ENCODE measurements around the gene NPIPB12.
"Not testable (repeated sequence)": the region's sequence is repeated elsewhere in the genome, so short reads cannot be mapped to it uniquely, and the experiment has no call there.

- not testable (repeated sequence) for TF ChIP-seq CHD2 (IDR thresholded peaks at IDR 0.05; ENCODE audit: low read depth, low read length); CHCHD3 (CRISPR knock-in tag; IDR thresholded peaks at IDR 0.05); C11orf30 (IDR thresholded peaks at IDR 0.05; ENCODE audit: low read depth); POLR2A (conservative IDR thresholded peaks at IDR 0.05); NR2F6 (CRISPR knock-in tag; IDR thresholded peaks at IDR 0.05); CTCF (IDR thresholded peaks at IDR 0.05 in 2 of 3, conservative IDR thresholded peaks at IDR 0.05 in 1 of 3; ENCODE audit: insufficient read depth in 2 of 3, low read depth in 1 of 3, low read length in 3 of 3); MTA3 (IDR thresholded peaks at IDR 0.05; ENCODE audit: borderline replicate concordance); ZBTB8A (IDR thresholded peaks at IDR 0.05; ENCODE audit: partially characterized antibody); ESRRA (IDR thresholded peaks at IDR 0.05; ENCODE audit: borderline replicate concordance, low read depth); SRSF9 (IDR thresholded peaks at IDR 0.05; ENCODE audit: borderline replicate concordance, low read depth, low read length); TOE1 (IDR thresholded peaks at IDR 0.05; ENCODE audit: borderline replicate concordance); TOE1 (CRISPR knock-in tag; IDR thresholded peaks at IDR 0.05; ENCODE audit: borderline replicate concordance, low read depth)
Observed at GRCh38 chr16:29467654-29468366, 38.4 kb downstream of the NPIPB12 start.

All from K562 (cell line).